Upper lobe of left lung (tissue), 4 donors: ENCODE measurements around the gene TAF15.

Experiments
- EP300 ChIP-seq, 4 donors: sonication (generic); formaldehyde crosslinking; IDR thresholded peaks; one replicate each; pipeline ENCODE4 v1.5.1; 2017; ENCODE audit warnings: antibody characterized with exemption in 4 of 4, control low read depth in 2 of 4
- POLR2A ChIP-seq, 4 donors: fragments of 450-650 bp; IDR thresholded peaks; one replicate each; pipeline ENCODE4 v1.5.1; 2016 to 2017; ENCODE audit warnings: antibody characterized with exemption in 4 of 4, mild to moderate bottlenecking in 2 of 4
- POLR2AphosphoS5 ChIP-seq, 2 donors: sonication (generic); formaldehyde crosslinking; IDR thresholded peaks; one replicate each; pipeline ENCODE4 v1.5.1; 2017; ENCODE audit warnings: antibody characterized with exemption in 2 of 2
- TF ChIP-seq, protein P1 (sequence below), 6 experiments: fragments of 450-650 bp in 4 of 6; fragments of 200-600 bp in 2 of 6; sonication (generic) in 2 of 6; IDR thresholded peaks; one replicate each; pipeline ENCODE4 v1.5.1; 2016 to 2019; ENCODE audit warnings: antibody characterized with exemption in 6 of 6

DNA sequence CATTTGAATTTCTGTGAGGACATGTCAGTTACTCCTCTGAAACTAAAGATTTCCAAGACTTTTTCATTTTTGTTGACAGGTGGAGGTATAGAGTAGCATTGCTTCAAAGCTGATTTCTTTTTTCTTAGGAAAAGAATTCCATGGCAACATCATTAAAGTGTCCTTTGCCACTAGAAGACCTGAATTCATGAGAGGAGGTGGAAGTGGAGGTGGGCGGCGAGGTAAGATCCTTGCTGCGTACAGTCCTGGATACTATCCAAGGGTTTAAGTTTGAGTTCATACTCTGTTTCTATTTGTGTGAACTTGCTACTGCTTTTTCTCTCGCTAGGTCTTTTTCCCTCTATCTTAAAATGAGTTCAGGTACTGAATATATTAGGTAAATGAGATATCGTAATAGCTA, 33.0 kb downstream of the TAF15 start:
- TF ChIP-seq, protein P1, sequence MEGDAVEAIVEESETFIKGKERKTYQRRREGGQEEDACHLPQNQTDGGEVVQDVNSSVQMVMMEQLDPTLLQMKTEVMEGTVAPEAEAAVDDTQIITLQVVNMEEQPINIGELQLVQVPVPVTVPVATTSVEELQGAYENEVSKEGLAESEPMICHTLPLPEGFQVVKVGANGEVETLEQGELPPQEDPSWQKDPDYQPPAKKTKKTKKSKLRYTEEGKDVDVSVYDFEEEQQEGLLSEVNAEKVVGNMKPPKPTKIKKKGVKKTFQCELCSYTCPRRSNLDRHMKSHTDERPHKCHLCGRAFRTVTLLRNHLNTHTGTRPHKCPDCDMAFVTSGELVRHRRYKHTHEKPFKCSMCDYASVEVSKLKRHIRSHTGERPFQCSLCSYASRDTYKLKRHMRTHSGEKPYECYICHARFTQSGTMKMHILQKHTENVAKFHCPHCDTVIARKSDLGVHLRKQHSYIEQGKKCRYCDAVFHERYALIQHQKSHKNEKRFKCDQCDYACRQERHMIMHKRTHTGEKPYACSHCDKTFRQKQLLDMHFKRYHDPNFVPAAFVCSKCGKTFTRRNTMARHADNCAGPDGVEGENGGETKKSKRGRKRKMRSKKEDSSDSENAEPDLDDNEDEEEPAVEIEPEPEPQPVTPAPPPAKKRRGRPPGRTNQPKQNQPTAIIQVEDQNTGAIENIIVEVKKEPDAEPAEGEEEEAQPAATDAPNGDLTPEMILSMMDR (IDR thresholded peaks at IDR 0.05), result no peak
- TF ChIP-seq POLR2A (IDR thresholded peaks at IDR 0.05) (no peak), POLR2AphosphoS5 (IDR thresholded peaks at IDR 0.05) (no peak), EP300 (IDR thresholded peaks at IDR 0.05) (no peak)
